ENCODE results near the gene FSTL3.

DNA sequence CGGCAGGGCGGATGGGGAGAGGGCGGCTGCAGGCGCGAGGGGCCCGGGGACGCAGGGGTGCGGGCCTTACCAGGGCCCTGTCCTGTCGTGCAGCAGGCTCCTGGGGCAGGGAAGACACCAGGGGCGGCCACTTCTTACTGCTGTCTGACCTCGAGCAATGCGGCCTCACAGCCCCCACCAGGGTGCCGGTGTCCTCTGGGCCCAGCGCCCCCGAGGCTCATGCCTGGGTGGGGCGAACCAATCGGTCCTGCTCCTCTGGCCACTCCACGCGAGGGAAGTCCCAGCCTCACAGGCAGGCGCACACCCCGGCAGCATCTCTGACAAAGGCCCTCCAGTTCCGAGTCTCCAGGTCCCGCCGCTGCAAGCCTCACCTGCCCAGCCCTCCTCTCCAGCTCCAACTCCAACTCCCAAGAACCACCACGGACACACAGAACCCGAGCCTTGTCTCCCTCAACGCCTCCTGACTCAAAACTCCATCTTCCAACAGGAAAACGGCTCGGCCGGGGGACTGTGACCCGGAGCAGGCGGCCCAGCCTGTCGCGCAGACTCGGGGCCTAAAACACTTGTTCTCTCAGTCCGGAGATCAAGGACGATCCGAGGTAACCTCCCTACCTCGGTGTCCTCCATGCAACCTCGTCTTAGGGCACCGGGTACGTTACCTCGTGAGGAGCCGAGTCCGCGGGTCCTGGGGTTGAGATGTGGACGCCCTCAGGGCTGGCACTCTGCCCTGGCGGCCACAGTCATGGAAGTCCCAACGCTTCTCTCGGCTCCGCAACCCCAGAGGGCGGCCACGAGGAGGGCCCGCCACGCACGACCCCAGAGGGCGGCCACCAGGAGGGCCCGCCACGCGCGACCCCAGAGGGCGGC, 30.0 kb upstream of the FSTL3 start:
- TF ChIP-seq TCF7L2 (IDR thresholded peaks at IDR 0.05; ENCODE audit: low read depth, low read length) (no peak), SIN3A (IDR thresholded peaks at IDR 0.05; ENCODE audit: borderline replicate concordance, insufficient read depth, low read depth, low read length) (no peak)
- TF ChIP-seq, protein P1, sequence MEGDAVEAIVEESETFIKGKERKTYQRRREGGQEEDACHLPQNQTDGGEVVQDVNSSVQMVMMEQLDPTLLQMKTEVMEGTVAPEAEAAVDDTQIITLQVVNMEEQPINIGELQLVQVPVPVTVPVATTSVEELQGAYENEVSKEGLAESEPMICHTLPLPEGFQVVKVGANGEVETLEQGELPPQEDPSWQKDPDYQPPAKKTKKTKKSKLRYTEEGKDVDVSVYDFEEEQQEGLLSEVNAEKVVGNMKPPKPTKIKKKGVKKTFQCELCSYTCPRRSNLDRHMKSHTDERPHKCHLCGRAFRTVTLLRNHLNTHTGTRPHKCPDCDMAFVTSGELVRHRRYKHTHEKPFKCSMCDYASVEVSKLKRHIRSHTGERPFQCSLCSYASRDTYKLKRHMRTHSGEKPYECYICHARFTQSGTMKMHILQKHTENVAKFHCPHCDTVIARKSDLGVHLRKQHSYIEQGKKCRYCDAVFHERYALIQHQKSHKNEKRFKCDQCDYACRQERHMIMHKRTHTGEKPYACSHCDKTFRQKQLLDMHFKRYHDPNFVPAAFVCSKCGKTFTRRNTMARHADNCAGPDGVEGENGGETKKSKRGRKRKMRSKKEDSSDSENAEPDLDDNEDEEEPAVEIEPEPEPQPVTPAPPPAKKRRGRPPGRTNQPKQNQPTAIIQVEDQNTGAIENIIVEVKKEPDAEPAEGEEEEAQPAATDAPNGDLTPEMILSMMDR (IDR thresholded peaks at IDR 0.05), result no peak

Data from Panc1 (cell line).